GM15510 (cell line): ENCODE results near the gene RESP18.

Experiments
- POLR2A ChIP-seq: IDR thresholded peaks from 3 replicates; pipeline ENCODE4 v1.6.1; 2011; ENCODE audit warnings: borderline replicate concordance; ENCODE audit not compliant: insufficient read length; ENCODE audit errors: extremely low read depth

RESP18 gene

GRCh38 chr2:219299372-219299760 lies 33.2 kb downstream of the RESP18 start:
- no peak for TF ChIP-seq POLR2A

GRCh38 chr2:219298759-219299371 lies 33.7 kb downstream of the RESP18 start:
- no peak for TF ChIP-seq POLR2A

- TF ChIP-seq POLR2A, result no peak
Measured at GRCh38 chr2:219297766-219298456, 34.6 kb downstream of the RESP18 start.

GRCh38 chr2:219296631-219297391 lies 35.7 kb downstream of the RESP18 start:
- TF ChIP-seq POLR2A, result no peak

- TF ChIP-seq POLR2A, result no peak
Measured at GRCh38 chr2:219296142-219296541, 36.4 kb downstream of the RESP18 start.

GRCh38 chr2:219294356-219295351 lies 37.9 kb downstream of the RESP18 start:
- peak; percentile 65 for TF ChIP-seq POLR2A

GRCh38 chr2:219293736-219294231 lies 38.8 kb downstream of the RESP18 start:
- TF ChIP-seq POLR2A, result no peak

- TF ChIP-seq POLR2A, result no peak
Measured at GRCh38 chr2:219292616-219293015, 39.9 kb downstream of the RESP18 start.

GRCh38 chr2:219291910-219292490 lies 40.5 kb downstream of the RESP18 start:
- no peak for TF ChIP-seq POLR2A

GRCh38 chr2:219291394-219291793 lies 41.1 kb downstream of the RESP18 start:
- no peak for TF ChIP-seq POLR2A

GRCh38 chr2:219290381-219291171 lies 42.0 kb downstream of the RESP18 start:
- TF ChIP-seq POLR2A, result no peak

- no peak for TF ChIP-seq POLR2A
Measured at GRCh38 chr2:219289537-219290361, 42.8 kb downstream of the RESP18 start.
